Panc1 (cell line): Measurements from ENCODE around the gene PRR5L. TPM values are rescaled to one million over a fixed set of nuclear protein-coding genes. Genes with fewer than 3 reads are reported as not detected.

Experiments
- ATAC-seq: fragments of 200-7000 bp; cut with Tn5 transposase; 2 replicates; pipeline ENCODE4 v1.9.1; 2020; ENCODE audit warnings: mild to moderate bottlenecking, moderate library complexity
- BruUV-seq: library from RNA; stranded (reverse); fragments of 400-500 nt; replicated peaks from 2 replicates; lab custom pipeline; 2021; lab: Mats Ljungman, UMichigan
- CTCF ChIA-PET: fragments of 300-600 bp; sonication (Branson Sonifier 250); formaldehyde crosslinking; loops from one replicate; lab custom pipeline; 2022; ENCODE audit warnings: antibody characterized with exemption; lab: Charles Lee
- POLR2A ChIA-PET: fragments of 300-600 bp; sonication (Branson Sonifier 250); formaldehyde crosslinking; loops from one replicate; lab custom pipeline; 2022; ENCODE audit warnings: antibody characterized with exemption; lab: Charles Lee
- DNase-seq: peaks from one replicate; pipeline ENCODE4 v3.0.0-alpha.2; 2010; ENCODE audit warnings: low read depth, low spot score
- H3K27ac ChIP-seq: 2 replicates; pipeline ENCODE4 v1.5.1; 2011; ENCODE audit warnings: mild to moderate bottlenecking, low read length, inconsistent platforms
- H3K27me3 ChIP-seq: fragments of 200-500 bp; sonication (Bioruptor generic); 2 replicates; pipeline ENCODE4 v1.6.0; 2014; ENCODE audit warnings: low read length, inconsistent platforms; ENCODE audit not compliant: control insufficient read depth, insufficient read depth
- H3K36me3 ChIP-seq: fragments of 200-500 bp; sonication (Bioruptor generic); 2 replicates; pipeline ENCODE4 v1.5.1; 2014; ENCODE audit warnings: inconsistent platforms, mild to moderate bottlenecking, low read length, moderate library complexity; ENCODE audit not compliant: control insufficient read depth, insufficient read depth
- H3K4me1 ChIP-seq: 2 replicates; pipeline ENCODE4 v1.5.1; 2011; ENCODE audit warnings: inconsistent platforms, mild to moderate bottlenecking, low read length, moderate library complexity; ENCODE audit not compliant: control insufficient read depth, insufficient read depth
- H3K4me3 ChIP-seq, 2 experiments: 2 replicates each; pipeline ENCODE4 v1.5.1; 2011 to 2012; ENCODE audit warnings: low read depth in 2 of 2, low read length in 2 of 2, mild to moderate bottlenecking in 2 of 2, inconsistent platforms in 1 of 2, moderate library complexity in 1 of 2
- H3K9me3 ChIP-seq: fragments of 200-500 bp; sonication (Bioruptor generic); 2 replicates; pipeline ENCODE4 v1.5.1; 2014; ENCODE audit warnings: low read depth, mild to moderate bottlenecking, inconsistent platforms, low read length, moderate library complexity; ENCODE audit not compliant: control insufficient read depth, insufficient read depth
- POLR2AphosphoS5 ChIP-seq: IDR thresholded peaks from 2 replicates; pipeline ENCODE4 v1.6.1; 2012; ENCODE audit warnings: mild to moderate bottlenecking, low read depth, low read length, moderate library complexity
- SIN3A ChIP-seq: IDR thresholded peaks from 2 replicates; pipeline ENCODE4 v1.6.1; 2012; ENCODE audit warnings: low read depth, mild to moderate bottlenecking, low read length, moderate library complexity, borderline replicate concordance; ENCODE audit not compliant: insufficient read depth
- TCF7L2 ChIP-seq: IDR thresholded peaks from 2 replicates; pipeline ENCODE4 v1.6.1; 2011; ENCODE audit warnings: mild to moderate bottlenecking, low read depth, low read length, inconsistent platforms
- in situ Hi-C: cut with HindIII; loops from 2 replicates; pipeline ENCODE4 v1.10.0; 2016; ENCODE audit warnings: low sequenced_read_pairs, low pct_unique_long_range_greater_than_20kb
- intact Hi-C: fragments of 100-400 bp; cut with micrococcal nuclease; formaldehyde crosslinking; loops from one replicate; pipeline ENCODE4 v1.10.0; 2022; ENCODE audit not compliant: unreplicated experiment
- total RNA-seq: library from RNA; stranded (reverse); gene quantifications from one replicate; pipeline ENCODE4 v1.2.1, GENCODE V29; 2021; ENCODE audit not compliant: unreplicated experiment
- TF ChIP-seq, protein P1 (sequence below), 2 experiments: IDR thresholded peaks; 2 replicates each; pipeline ENCODE4 v1.6.1; 2011 to 2012; ENCODE audit warnings: low read depth in 2 of 2, control low read depth in 1 of 2, low read length in 1 of 2, mild to moderate bottlenecking in 1 of 2, moderate library complexity in 1 of 2; ENCODE audit not compliant: insufficient read depth in 1 of 2
- TF ChIP-seq, protein P2 (sequence below): fragments of 450-650 bp; IDR thresholded peaks from 2 replicates; pipeline ENCODE4 v1.5.1; 2017; ENCODE audit warnings: mild to moderate bottlenecking

PRR5L gene
- total RNA-seq, 1 experiment from 2014 or later: 0.36 TPM

- Histone ChIP-seq H3K27ac (no peak overlapping the region), H3K4me1 (no peaks in the 10 kb centered on the region; the same call in 1 of the 2 replicates), H3K9me3 (no peaks in the 10 kb centered on the region), H3K4me3 (no peak overlapping the region), H3K36me3 (no peaks in the 10 kb centered on the region), H3K27me3 (peaks cover 3% of the 10 kb centered on the region; the same call in 1 of the 2 replicates)
- no peak for DNase-seq
- TF ChIP-seq SIN3A: no peak
- TF ChIP-seq, protein P1, sequence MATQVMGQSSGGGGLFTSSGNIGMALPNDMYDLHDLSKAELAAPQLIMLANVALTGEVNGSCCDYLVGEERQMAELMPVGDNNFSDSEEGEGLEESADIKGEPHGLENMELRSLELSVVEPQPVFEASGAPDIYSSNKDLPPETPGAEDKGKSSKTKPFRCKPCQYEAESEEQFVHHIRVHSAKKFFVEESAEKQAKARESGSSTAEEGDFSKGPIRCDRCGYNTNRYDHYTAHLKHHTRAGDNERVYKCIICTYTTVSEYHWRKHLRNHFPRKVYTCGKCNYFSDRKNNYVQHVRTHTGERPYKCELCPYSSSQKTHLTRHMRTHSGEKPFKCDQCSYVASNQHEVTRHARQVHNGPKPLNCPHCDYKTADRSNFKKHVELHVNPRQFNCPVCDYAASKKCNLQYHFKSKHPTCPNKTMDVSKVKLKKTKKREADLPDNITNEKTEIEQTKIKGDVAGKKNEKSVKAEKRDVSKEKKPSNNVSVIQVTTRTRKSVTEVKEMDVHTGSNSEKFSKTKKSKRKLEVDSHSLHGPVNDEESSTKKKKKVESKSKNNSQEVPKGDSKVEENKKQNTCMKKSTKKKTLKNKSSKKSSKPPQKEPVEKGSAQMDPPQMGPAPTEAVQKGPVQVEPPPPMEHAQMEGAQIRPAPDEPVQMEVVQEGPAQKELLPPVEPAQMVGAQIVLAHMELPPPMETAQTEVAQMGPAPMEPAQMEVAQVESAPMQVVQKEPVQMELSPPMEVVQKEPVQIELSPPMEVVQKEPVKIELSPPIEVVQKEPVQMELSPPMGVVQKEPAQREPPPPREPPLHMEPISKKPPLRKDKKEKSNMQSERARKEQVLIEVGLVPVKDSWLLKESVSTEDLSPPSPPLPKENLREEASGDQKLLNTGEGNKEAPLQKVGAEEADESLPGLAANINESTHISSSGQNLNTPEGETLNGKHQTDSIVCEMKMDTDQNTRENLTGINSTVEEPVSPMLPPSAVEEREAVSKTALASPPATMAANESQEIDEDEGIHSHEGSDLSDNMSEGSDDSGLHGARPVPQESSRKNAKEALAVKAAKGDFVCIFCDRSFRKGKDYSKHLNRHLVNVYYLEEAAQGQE (IDR thresholded peaks at IDR 0.05; ENCODE audit: insufficient read depth in 1 of 2, low read depth in 2 of 2, low read length in 1 of 2): no peak
- TF ChIP-seq POLR2AphosphoS5: no peak
- TF ChIP-seq, protein P2, sequence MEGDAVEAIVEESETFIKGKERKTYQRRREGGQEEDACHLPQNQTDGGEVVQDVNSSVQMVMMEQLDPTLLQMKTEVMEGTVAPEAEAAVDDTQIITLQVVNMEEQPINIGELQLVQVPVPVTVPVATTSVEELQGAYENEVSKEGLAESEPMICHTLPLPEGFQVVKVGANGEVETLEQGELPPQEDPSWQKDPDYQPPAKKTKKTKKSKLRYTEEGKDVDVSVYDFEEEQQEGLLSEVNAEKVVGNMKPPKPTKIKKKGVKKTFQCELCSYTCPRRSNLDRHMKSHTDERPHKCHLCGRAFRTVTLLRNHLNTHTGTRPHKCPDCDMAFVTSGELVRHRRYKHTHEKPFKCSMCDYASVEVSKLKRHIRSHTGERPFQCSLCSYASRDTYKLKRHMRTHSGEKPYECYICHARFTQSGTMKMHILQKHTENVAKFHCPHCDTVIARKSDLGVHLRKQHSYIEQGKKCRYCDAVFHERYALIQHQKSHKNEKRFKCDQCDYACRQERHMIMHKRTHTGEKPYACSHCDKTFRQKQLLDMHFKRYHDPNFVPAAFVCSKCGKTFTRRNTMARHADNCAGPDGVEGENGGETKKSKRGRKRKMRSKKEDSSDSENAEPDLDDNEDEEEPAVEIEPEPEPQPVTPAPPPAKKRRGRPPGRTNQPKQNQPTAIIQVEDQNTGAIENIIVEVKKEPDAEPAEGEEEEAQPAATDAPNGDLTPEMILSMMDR: no peak
- TF ChIP-seq TCF7L2: no peak
- no TSS peak for BruUV-seq
- ATAC-seq: no peak
- ChIA-PET CTCF (no interaction called here), POLR2A (no interaction called here)
- intact Hi-C loops (no loop called here), in situ Hi-C loops (no loop called here)
These were observed 141.3 kb downstream of the PRR5L start for GRCh38 chr11:36437413-36437812.

DNA sequence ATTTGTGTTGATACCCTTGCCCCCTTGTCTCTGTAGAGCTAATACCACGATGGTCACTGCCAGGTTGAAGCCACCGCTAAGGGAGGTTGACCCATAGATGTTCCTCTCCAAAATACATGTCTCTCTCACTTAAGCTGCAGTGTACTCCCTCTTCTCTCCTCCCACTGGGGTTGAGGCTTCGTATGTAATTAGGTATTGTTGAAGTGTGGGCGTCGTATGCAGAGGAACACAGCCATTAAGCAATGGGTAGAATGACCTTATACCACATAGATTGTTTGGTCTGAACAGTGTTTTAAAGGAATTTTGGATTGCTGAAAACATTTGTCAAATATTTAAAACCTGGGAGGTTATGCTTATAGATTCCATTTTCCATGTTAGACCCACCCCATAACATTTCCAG, 142.0 kb downstream of the PRR5L start:
- intact Hi-C loops: no loop called here
- H3K9me3 ChIP-seq: no peaks in the 10 kb centered on the region
- peaks cover 3% of the 10 kb centered on the region; the same call in 1 of the 2 replicates for H3K27me3 ChIP-seq
- BruUV-seq: no TSS peak
- TF ChIP-seq POLR2AphosphoS5: no peak
- TF ChIP-seq TCF7L2: no peak
- TF ChIP-seq, protein P1 (IDR thresholded peaks at IDR 0.05; ENCODE audit: insufficient read depth in 1 of 2, low read depth in 2 of 2, low read length in 1 of 2): no peak
- no peak for TF ChIP-seq SIN3A
- TF ChIP-seq, protein P2: no peak
- no peaks in the 10 kb centered on the region for H3K4me1 ChIP-seq
- ATAC-seq: no peak
- no peaks in the 10 kb centered on the region for H3K36me3 ChIP-seq
- no peak overlapping the region for H3K4me3 ChIP-seq
- H3K27ac ChIP-seq: no peak overlapping the region
- no peak for DNase-seq
- in situ Hi-C loops: no loop called here
- CTCF ChIA-PET: no interaction called here
- POLR2A ChIA-PET: no interaction called here
